OCI-LY1 (cell line): ENCODE results near the gene RUVBL1.

ENCODE experiments used
- H2AFZ ChIP-seq: fragments of 200-600 bp; sonication (generic), shearing (Covaris generic); 2 replicates; pipeline ENCODE4 v1.6.0; 2014; ENCODE audit warnings: antibody characterized with exemption, mild to moderate bottlenecking, low read length
- H3F3A ChIP-seq: fragments of 200-600 bp; sonication (generic), shearing (Covaris generic); 2 replicates; pipeline ENCODE4 v1.6.0; 2014; ENCODE audit warnings: mild to moderate bottlenecking, antibody characterized with exemption, low read length, moderate library complexity; ENCODE audit not compliant: insufficient read depth
- H3K27ac ChIP-seq: fragments of 200-600 bp; sonication (generic); 2 replicates; pipeline ENCODE4 v1.5.1; 2014; ENCODE audit warnings: low read length, mixed run types, mild to moderate bottlenecking, low read depth; ENCODE audit not compliant: poor library complexity, severe bottlenecking
- H3K27me3 ChIP-seq: fragments of 200-600 bp; sonication (generic); 2 replicates; pipeline ENCODE4 v1.6.0; 2014; ENCODE audit warnings: antibody characterized with exemption, mild to moderate bottlenecking, low read length, moderate library complexity; ENCODE audit not compliant: insufficient read depth
- H3K36me3 ChIP-seq: fragments of 200-600 bp; sonication (generic); 2 replicates; pipeline ENCODE4 v1.6.1; 2014; ENCODE audit warnings: mild to moderate bottlenecking, antibody characterized with exemption, low read length, moderate library complexity, mixed read lengths; ENCODE audit not compliant: insufficient read depth
- H3K4me1 ChIP-seq: fragments of 200-600 bp; sonication (generic); 2 replicates; pipeline ENCODE4 v1.5.1; 2014; ENCODE audit warnings: mild to moderate bottlenecking, low read length, moderate library complexity; ENCODE audit not compliant: insufficient read depth, severe bottlenecking
- H3K4me2 ChIP-seq: fragments of 200-600 bp; sonication (generic), shearing (Covaris generic); 2 replicates; pipeline ENCODE4 v1.6.1; 2014; ENCODE audit warnings: low read length
- H3K4me3 ChIP-seq: fragments of 200-600 bp; sonication (generic); 2 replicates; pipeline ENCODE4 v1.5.1; 2014; ENCODE audit warnings: low read length, low read depth, mild to moderate bottlenecking, mixed read lengths; ENCODE audit not compliant: poor library complexity, severe bottlenecking
- H3K79me2 ChIP-seq: fragments of 200-600 bp; shearing (Covaris generic); 2 replicates; pipeline ENCODE4 v1.6.1; 2016; ENCODE audit warnings: mixed run types, low read length, mixed read lengths; ENCODE audit not compliant: insufficient read depth
- H3K9ac ChIP-seq: fragments of 200-600 bp; sonication (generic), shearing (Covaris generic); 2 replicates; pipeline ENCODE4 v1.6.1; 2014; ENCODE audit warnings: mild to moderate bottlenecking, low read length, mixed read lengths
- H3K9me2 ChIP-seq: fragments of 200-600 bp; sonication (generic), shearing (Covaris generic); 2 replicates; pipeline ENCODE4 v1.6.1; 2014; ENCODE audit warnings: low read depth, mild to moderate bottlenecking, low read length, mixed read lengths
- H3K9me3 ChIP-seq: fragments of 200-600 bp; shearing (Covaris generic); 2 replicates; pipeline ENCODE4 v1.6.1; 2014; ENCODE audit warnings: low read length, mixed read lengths
- H4K20me1 ChIP-seq: fragments of 200-600 bp; sonication (generic), shearing (Covaris generic); 2 replicates; pipeline ENCODE4 v1.6.0; 2016; ENCODE audit warnings: mild to moderate bottlenecking, low read length; ENCODE audit not compliant: insufficient read depth
- EZH2 ChIP-seq: fragments of 200-600 bp; sonication (generic), shearing (Covaris generic); IDR thresholded peaks from 2 replicates; pipeline ENCODE4 v1.8.0; 2017; ENCODE audit warnings: borderline replicate concordance, mixed run types, mild to moderate bottlenecking, antibody characterized with exemption, low read length, moderate library complexity, mixed read lengths
- TF ChIP-seq, protein P1 (sequence below): fragments of 200-600 bp; sonication (generic), shearing (Covaris generic); IDR thresholded peaks from 2 replicates; pipeline ENCODE4 v1.5.1; 2017; ENCODE audit warnings: mild to moderate bottlenecking, antibody characterized with exemption, low read length, moderate library complexity, mixed read lengths

Gene RUVBL1

DNA sequence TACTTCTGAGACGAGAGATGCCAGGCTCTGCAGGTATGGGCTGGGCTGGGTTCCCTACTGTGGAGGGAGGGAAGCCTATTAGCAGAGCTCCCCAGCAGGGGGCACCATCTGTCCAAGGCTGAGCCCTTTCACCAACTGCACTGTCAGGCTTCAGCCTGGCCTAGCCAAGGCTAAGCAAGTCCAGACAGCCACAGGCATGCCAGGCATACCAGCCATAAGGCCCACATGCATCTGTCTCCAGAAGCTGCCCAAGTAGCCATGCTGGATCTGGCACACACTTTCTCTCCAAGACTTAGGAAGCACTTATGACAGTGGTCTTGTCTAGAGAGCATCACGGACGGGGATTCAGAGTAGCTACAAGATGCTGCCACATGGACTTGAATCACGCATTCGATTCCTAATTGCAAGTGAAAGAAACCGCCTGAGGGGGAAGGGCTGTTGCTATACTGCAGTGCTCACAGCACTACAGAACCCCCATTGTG, 28.3 kb downstream of the RUVBL1 start:
- Histone ChIP-seq H3K9ac (no peak overlapping the region), H3K36me3 (peaks cover 84% of the 10 kb centered on the region), H3K79me2 (no peaks in the 10 kb centered on the region), H3K4me1 (peaks cover 11% of the 10 kb centered on the region), H3K27me3 (no peaks in the 10 kb centered on the region), H3K4me2 (no peak overlapping the region), H3K9me3 (no peaks in the 10 kb centered on the region), H3K9me2 (no peaks in the 10 kb centered on the region), H4K20me1 (no peaks in the 10 kb centered on the region), H3K27ac (peak overlapping the region; percentile 28), H3F3A (no peaks in the 10 kb centered on the region), H3K4me3 (no peak overlapping the region), H2AFZ (no peak overlapping the region)
- no peak for TF ChIP-seq EZH2
- TF ChIP-seq, protein P1, sequence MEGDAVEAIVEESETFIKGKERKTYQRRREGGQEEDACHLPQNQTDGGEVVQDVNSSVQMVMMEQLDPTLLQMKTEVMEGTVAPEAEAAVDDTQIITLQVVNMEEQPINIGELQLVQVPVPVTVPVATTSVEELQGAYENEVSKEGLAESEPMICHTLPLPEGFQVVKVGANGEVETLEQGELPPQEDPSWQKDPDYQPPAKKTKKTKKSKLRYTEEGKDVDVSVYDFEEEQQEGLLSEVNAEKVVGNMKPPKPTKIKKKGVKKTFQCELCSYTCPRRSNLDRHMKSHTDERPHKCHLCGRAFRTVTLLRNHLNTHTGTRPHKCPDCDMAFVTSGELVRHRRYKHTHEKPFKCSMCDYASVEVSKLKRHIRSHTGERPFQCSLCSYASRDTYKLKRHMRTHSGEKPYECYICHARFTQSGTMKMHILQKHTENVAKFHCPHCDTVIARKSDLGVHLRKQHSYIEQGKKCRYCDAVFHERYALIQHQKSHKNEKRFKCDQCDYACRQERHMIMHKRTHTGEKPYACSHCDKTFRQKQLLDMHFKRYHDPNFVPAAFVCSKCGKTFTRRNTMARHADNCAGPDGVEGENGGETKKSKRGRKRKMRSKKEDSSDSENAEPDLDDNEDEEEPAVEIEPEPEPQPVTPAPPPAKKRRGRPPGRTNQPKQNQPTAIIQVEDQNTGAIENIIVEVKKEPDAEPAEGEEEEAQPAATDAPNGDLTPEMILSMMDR = peak; percentile 86

DNA sequence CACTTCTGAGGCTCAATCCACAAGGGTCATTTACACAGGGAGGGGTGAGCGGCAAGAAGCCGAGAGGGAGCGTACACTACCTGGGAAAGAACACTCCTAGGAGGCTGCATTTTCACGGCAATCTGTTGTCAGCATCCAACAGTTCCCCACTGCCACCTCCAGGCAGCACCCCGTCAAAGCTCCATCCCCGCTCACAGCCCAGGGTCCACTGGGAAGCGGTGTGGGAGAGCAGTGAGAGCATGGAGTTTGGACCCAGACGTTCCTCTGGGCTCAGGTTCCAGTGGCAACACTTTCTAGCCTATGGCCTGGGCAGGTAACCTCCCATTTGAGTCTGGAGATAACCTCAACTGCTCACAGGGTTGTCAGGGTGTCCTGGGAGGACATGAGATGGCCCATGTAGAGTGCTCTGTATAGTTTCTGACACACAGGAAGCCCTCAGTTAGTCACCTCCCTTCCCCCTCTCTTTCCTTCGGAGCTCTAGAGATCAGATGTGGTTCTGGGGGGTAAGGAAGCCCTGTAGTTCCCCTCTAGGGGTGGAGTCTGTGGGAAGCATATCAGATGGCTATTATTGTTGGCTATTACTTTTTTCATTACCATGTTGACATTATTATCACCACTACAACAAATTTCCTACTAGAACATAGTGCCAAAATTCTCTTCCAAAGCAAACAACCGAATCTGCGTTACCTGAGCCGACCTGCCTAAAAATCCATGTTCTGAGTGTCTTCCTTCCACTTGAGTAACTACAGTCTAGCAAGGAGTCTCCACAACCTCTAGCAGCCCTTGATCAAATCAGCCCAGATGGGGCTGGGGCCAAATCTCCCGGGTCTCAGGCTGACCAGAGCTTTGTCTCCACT, 29.1 kb downstream of the RUVBL1 start:
- H3K4me1 ChIP-seq = peaks cover 11% of the 10 kb centered on the region
- H3K27me3 ChIP-seq = no peaks in the 10 kb centered on the region
- H4K20me1 ChIP-seq = no peaks in the 10 kb centered on the region
- H3K9ac ChIP-seq = no peak overlapping the region
- no peak overlapping the region for H3K27ac ChIP-seq
- H3K9me3 ChIP-seq = no peaks in the 10 kb centered on the region
- H3K4me2 ChIP-seq = no peak overlapping the region
- peaks cover 77% of the 10 kb centered on the region for H3K36me3 ChIP-seq
- H3F3A ChIP-seq = no peaks in the 10 kb centered on the region
- H3K4me3 ChIP-seq = no peak overlapping the region
- TF ChIP-seq, protein P1 = no peak
- TF ChIP-seq EZH2 = no peak
- no peaks in the 10 kb centered on the region for H3K9me2 ChIP-seq
- no peak overlapping the region for H2AFZ ChIP-seq
- H3K79me2 ChIP-seq = no peaks in the 10 kb centered on the region

DNA sequence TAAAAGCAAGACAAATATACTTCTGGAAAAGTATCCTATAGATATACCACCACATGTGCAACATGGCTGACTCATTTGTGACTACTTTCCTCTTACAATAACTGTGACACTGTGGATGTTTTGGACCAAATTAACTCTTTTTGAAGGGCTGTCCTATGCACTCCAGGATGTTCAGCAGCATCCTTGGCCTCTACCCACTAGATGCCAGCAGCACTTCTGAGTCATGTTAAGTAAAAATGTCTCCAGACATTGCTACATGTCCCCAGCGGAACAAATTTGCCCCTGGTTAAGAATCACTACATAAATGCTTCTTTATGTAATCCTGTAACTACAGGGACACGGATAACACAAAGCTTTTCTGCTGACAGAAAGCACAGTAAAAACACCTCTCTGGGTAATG, 32.0 kb downstream of the RUVBL1 start:
- no peak overlapping the region for H3K27ac ChIP-seq
- H3K36me3 ChIP-seq = peaks cover 63% of the 10 kb centered on the region
- no peak for TF ChIP-seq EZH2
- TF ChIP-seq, protein P1 = no peak
- no peaks in the 10 kb centered on the region for H3F3A ChIP-seq
- H3K4me3 ChIP-seq = no peak overlapping the region
- H3K4me1 ChIP-seq = peaks cover 11% of the 10 kb centered on the region
- H3K9ac ChIP-seq = no peak overlapping the region
- H4K20me1 ChIP-seq = no peaks in the 10 kb centered on the region
- no peaks in the 10 kb centered on the region for H3K9me2 ChIP-seq
- no peak overlapping the region for H2AFZ ChIP-seq
- no peaks in the 10 kb centered on the region for H3K9me3 ChIP-seq
- H3K79me2 ChIP-seq = no peaks in the 10 kb centered on the region
- no peaks in the 10 kb centered on the region for H3K27me3 ChIP-seq
- H3K4me2 ChIP-seq = no peak overlapping the region
